OCI-LY7 (cell line): ENCODE results near the gene FOXK1. TPM values are rescaled to one million over a fixed set of nuclear protein-coding genes. Genes with fewer than 3 reads are reported as not detected.

ENCODE experiments used
- BruUV-seq: library from RNA; stranded (reverse); fragments of 400-500 nt; replicated peaks from 2 replicates; lab custom pipeline; 2021; lab: Mats Ljungman, UMichigan
- CTCF ChIA-PET: fragments of 300-600 bp; sonication (Branson Sonifier 250); formaldehyde crosslinking; loops from one replicate; lab custom pipeline; 2022; ENCODE audit warnings: antibody characterized with exemption; ENCODE audit not compliant: unreplicated experiment; lab: Charles Lee
- POLR2A ChIA-PET: fragments of 300-600 bp; sonication (Branson Sonifier 250); formaldehyde crosslinking; loops from one replicate; lab custom pipeline; 2022; ENCODE audit warnings: antibody characterized with exemption; lab: Charles Lee
- DNase-seq: peaks from one replicate; pipeline ENCODE4 v3.0.0-alpha.2; 2015; ENCODE audit warnings: low spot score
- H2AFZ ChIP-seq: fragments of 200-600 bp; sonication (generic), shearing (Covaris generic); 2 replicates; pipeline ENCODE4 v1.6.1; 2014; ENCODE audit warnings: mild to moderate bottlenecking, antibody characterized with exemption, low read length, moderate library complexity
- H3K27ac ChIP-seq: fragments of 200-600 bp; sonication (generic); 2 replicates; pipeline ENCODE4 v1.5.1; 2014; ENCODE audit warnings: mixed run types, low read depth, mild to moderate bottlenecking, moderate library complexity, low read length, inconsistent platforms; ENCODE audit not compliant: poor library complexity, severe bottlenecking
- H3K36me3 ChIP-seq: fragments of 200-600 bp; sonication (generic); 2 replicates; pipeline ENCODE4 v1.6.1; 2014; ENCODE audit warnings: mild to moderate bottlenecking, antibody characterized with exemption, low read length, moderate library complexity, mixed read lengths; ENCODE audit not compliant: insufficient read depth
- H3K4me1 ChIP-seq: fragments of 200-600 bp; sonication (generic); 2 replicates; pipeline ENCODE4 v1.5.1; 2014; ENCODE audit warnings: mild to moderate bottlenecking, low read length; ENCODE audit not compliant: insufficient read depth, poor library complexity, severe bottlenecking
- H3K4me2 ChIP-seq: fragments of 200-600 bp; sonication (generic); 2 replicates; pipeline ENCODE4 v1.6.1; 2014; ENCODE audit warnings: mild to moderate bottlenecking, low read length
- H3K4me3 ChIP-seq: fragments of 200-600 bp; sonication (generic); 2 replicates; pipeline ENCODE4 v1.5.1; 2014; ENCODE audit warnings: mild to moderate bottlenecking, low read depth, low read length; ENCODE audit not compliant: poor library complexity, severe bottlenecking
- H3K79me2 ChIP-seq: fragments of 200-600 bp; sonication (generic); 2 replicates; pipeline ENCODE4 v1.6.1; 2016; ENCODE audit warnings: low read depth, mild to moderate bottlenecking, low read length, moderate library complexity, mixed read lengths; ENCODE audit not compliant: insufficient read depth
- H3K9me2 ChIP-seq: fragments of 200-600 bp; sonication (generic); 2 replicates; pipeline ENCODE4 v1.6.1; 2016; ENCODE audit warnings: mild to moderate bottlenecking, low read length, mixed read lengths; ENCODE audit not compliant: insufficient read depth
- H3K9me3 ChIP-seq: fragments of 200-600 bp; sonication (generic); 2 replicates; pipeline ENCODE4 v1.6.1; 2014; ENCODE audit warnings: mild to moderate bottlenecking, mixed run types, low read length, mixed read lengths
- H4K20me1 ChIP-seq: fragments of 200-600 bp; sonication (generic); 2 replicates; pipeline ENCODE4 v1.6.1; 2014; ENCODE audit warnings: mild to moderate bottlenecking, antibody characterized with exemption, low read length, moderate library complexity, mixed read lengths; ENCODE audit not compliant: insufficient read depth
- CTCF ChIP-seq: fragments of 200-600 bp; sonication (generic); conservative IDR thresholded peaks from 2 replicates; pipeline ENCODE4 v1.5.1; 2014; ENCODE audit warnings: mild to moderate bottlenecking, antibody characterized with exemption, low read length, moderate library complexity, mixed read lengths
- EZH2phosphoT487 ChIP-seq: fragments of 200-600 bp; sonication (generic); IDR thresholded peaks from 2 replicates; pipeline ENCODE4 v1.6.1; 2018; ENCODE audit warnings: low read depth, borderline replicate concordance, mild to moderate bottlenecking, mixed run types, antibody characterized with exemption, low read length, moderate library complexity, mixed read lengths
- intact Hi-C: fragments of 100-400 bp; cut with micrococcal nuclease; formaldehyde crosslinking; loops from one replicate; pipeline ENCODE4 v1.10.0; 2022; ENCODE audit not compliant: unreplicated experiment
- total RNA-seq, 2 experiments: library from RNA; depleted of rRNA in 1 of 2; stranded (reverse); fragments of >200 nt in 1 of 2; shearing (Covaris generic) in 1 of 2; gene quantifications; 2 replicates each; pipeline ENCODE4 v1.2.3, GENCODE V29; 2014 to 2022

FOXK1 gene
- total RNA-seq, 2 experiments from 2014 or later, result 17.3 to 34.5 TPM

GRCh38 chr7:4737300-4737699, 55.2 kb downstream of the FOXK1 start:
- TF ChIP-seq EZH2phosphoT487, result no peak
- no peak for TF ChIP-seq CTCF
- Histone ChIP-seq H3K36me3 (peaks cover 5% of the 10 kb centered on the region), H3K4me3 (no peak overlapping the region), H3K79me2 (no peaks in the 10 kb centered on the region), H4K20me1 (no peaks in the 10 kb centered on the region), H3K4me2 (no peak overlapping the region), H3K9me2 (no peaks in the 10 kb centered on the region), H3K9me3 (no peaks in the 10 kb centered on the region), H3K27ac (no peak overlapping the region), H3K4me1 (no peaks in the 10 kb centered on the region), H2AFZ (no peak overlapping the region)
- intact Hi-C loops, result no loop called here
- ChIA-PET CTCF (no interaction called here), POLR2A (no interaction called here)
- no peak for DNase-seq
- BruUV-seq, result no TSS peak

- DNase-seq, result no peak
- Histone ChIP-seq H3K4me1 (peaks cover 3% of the 10 kb centered on the region), H3K9me2 (no peaks in the 10 kb centered on the region), H3K79me2 (no peaks in the 10 kb centered on the region), H4K20me1 (no peaks in the 10 kb centered on the region), H3K27ac (no peak overlapping the region), H3K9me3 (no peaks in the 10 kb centered on the region), H3K4me3 (no peak overlapping the region), H3K4me2 (no peak overlapping the region), H2AFZ (no peak overlapping the region), H3K36me3 (peaks cover 17% of the 10 kb centered on the region)
- POLR2A ChIA-PET, result interaction anchor here (0.8 kb wide), 1 partner anchor 15 kb away, joined by 3 read pairs; no protein-coding TSS in a partner anchor
- BruUV-seq, result no TSS peak
- CTCF ChIA-PET, result no interaction called here
- TF ChIP-seq CTCF (no peak), EZH2phosphoT487 (no peak)
- intact Hi-C loops, result no loop called here
These were observed 56.8 kb downstream of the FOXK1 start for GRCh38 chr7:4738711-4739527.

- ChIA-PET CTCF (no interaction called here), POLR2A (no interaction called here)
- DNase-seq, result no peak
These were observed 57.5 kb downstream of the FOXK1 start for GRCh38 chr7:4739528-4739992.

More at GRCh38 chr7:4739528-4739992, 57.5 kb downstream of the FOXK1 start:
- Histone ChIP-seq H3K9me2 (no peaks in the 10 kb centered on the region), H3K79me2 (no peaks in the 10 kb centered on the region), H3K4me1 (peaks cover 9% of the 10 kb centered on the region), H3K4me3 (no peak overlapping the region), H3K4me2 (no peak overlapping the region), H4K20me1 (no peaks in the 10 kb centered on the region), H3K9me3 (no peaks in the 10 kb centered on the region), H3K27ac (no peak overlapping the region), H2AFZ (no peak overlapping the region), H3K36me3 (peaks cover 20% of the 10 kb centered on the region)
- BruUV-seq, result no TSS peak
- intact Hi-C loops, result no loop called here
- TF ChIP-seq CTCF (no peak), EZH2phosphoT487 (no peak)
